Skin epidermis (tissue), 12 donors: ENCODE results near the gene N4BP3.

Source experiments
- H3K27ac ChIP-seq, 21 experiments: fragments of 200-600 bp; sonication (generic) in 11 of 21; one replicate each; pipeline ENCODE4 v1.5.0; 2020; ENCODE audit warnings: mild to moderate bottlenecking in 3 of 21, inconsistent platforms in 2 of 21, moderate library complexity in 2 of 21
- H3K4me3 ChIP-seq, 7 experiments: fragments of 200-600 bp; sonication (generic) in 2 of 7; one replicate each; pipeline ENCODE4 v1.5.0; 2020; ENCODE audit warnings: inconsistent platforms in 2 of 7, mild to moderate bottlenecking in 2 of 7, moderate library complexity in 1 of 7

The N4BP3 gene

DNA sequence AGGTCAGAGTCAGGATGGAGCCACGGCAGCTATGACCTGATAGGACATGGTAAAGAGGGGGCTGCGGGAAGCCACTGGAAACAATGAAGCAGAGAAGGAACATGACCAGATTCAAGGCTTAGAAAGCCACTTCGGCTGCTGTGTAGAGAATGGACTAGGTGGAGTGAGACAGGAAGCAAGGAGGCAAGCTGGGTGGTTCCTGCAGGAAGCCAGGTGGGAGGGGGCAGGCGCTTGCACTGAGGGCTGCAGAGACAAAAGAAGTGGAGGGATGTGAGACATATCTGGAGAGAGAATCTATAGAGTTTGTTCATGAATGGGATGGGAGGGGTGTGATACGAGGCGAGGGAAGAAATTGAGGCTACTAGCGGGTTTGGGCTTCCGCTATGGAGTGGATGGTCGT lies 19.0 kb upstream of the N4BP3 start:
- no peak overlapping the region for H3K4me3 ChIP-seq
- no peak overlapping the region for H3K27ac ChIP-seq

GRCh38 chr5:178098685-178099084 lies 14.6 kb upstream of the N4BP3 start:
- Histone ChIP-seq H3K4me3 (no peak overlapping the region), H3K27ac (no peak overlapping the region)

GRCh38 chr5:178103612-178104011 lies 9.7 kb upstream of the N4BP3 start:
- Histone ChIP-seq H3K27ac (no peak overlapping the region), H3K4me3 (no peak overlapping the region)

DNA sequence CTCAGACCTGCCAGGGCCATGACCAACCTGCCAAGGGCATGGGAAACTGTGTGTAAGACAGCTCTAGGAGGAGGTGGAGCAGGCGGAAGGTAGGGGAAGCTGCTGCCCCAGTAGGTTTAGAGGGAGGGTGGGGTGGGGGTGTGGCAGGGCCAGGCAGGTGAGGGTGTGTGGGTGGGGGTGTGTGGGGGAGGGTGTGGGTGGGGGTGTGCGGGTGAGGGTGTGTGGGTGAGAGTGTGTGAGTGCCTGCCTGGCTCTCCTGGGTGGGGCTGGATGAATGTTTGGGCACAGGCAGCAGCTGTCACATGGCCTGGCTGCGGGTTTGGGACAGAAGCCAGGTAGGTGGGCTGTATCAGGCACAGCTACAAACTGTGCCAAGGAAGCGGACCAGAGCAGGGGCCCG lies 8.8 kb upstream of the N4BP3 start:
- Histone ChIP-seq H3K27ac (no peak overlapping the region), H3K4me3 (no peak overlapping the region)

DNA sequence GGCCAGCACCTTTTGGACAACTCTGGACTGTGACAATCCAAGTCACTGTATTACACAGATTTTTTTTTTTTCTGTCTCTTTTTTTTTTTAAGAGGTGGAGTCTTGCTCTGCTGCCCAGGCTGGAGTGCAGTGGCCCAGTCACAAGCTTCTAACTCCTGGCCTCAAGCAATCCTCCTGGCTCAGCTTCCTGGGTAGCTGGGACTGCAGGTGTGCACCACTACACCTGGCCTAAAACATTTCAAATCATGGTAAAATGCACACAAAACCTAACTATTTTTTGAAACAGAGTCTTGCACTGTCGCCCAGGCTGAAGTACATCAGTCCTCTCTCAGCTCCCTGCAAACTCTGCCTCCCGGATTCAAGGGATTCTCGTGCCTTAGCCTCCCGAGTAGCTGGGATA lies 7.2 kb upstream of the N4BP3 start:
- no peak overlapping the region for H3K4me3 ChIP-seq
- no peak overlapping the region for H3K27ac ChIP-seq

- Histone ChIP-seq H3K4me3 (no peak overlapping the region), H3K27ac (peak overlapping the region in 1 of 21 experiments; percentile 34)
These were observed 6.6 kb upstream of the N4BP3 start for GRCh38 chr5:178106556-178107239.

DNA sequence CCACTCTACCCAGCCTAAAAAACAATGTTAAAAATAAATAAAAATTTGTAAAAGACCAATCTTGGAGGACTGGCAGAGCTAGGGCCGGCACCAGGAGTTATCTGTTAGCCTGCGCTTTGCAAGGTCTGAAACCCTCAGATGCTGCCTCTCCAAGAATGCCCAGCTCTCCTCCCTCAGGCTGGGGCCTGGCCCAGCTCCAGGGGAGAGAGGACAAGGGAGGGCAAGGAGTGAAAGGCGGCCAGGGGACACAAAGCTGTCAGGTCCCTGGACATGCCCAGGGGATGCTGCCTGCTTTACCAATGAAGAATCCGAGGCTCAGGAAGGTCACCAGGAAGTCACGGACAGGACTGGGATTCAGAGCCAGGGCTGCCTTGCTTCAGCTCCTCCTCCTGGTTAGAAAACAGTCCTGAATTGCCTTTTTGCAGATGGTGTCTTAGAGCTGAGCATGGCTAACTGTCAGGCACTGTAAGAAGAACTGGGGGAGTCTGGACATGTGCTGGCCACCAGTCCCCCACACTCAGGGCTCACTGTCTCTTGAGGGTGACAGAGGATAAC lies 5.5 kb upstream of the N4BP3 start:
- Histone ChIP-seq H3K4me3 (no peak overlapping the region), H3K27ac (peak overlapping the region in 1 of 21 experiments; percentile 17)

DNA sequence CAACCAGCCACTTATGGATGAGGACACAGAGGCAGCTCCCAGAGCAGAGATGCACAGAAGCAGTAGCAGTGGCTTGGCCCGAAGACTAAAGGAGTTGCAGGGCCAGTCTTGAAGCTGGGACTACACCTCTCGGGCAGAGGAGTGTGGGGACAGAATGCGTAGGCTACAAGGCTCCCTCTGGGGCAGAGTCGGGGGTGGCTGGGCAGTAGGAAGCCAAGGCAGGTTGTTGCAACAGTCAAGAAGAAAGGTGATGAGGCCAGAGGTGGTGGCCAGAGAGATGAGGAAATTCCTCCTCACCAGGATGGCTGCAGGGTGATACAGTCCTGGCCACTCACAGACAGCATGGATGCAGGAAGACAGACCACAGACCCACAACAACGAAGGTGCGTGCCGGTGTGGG lies 4.9 kb upstream of the N4BP3 start:
- peak overlapping the region in 3 of 21 experiments; percentile 6 to 34 (median 24) for H3K27ac ChIP-seq

DNA sequence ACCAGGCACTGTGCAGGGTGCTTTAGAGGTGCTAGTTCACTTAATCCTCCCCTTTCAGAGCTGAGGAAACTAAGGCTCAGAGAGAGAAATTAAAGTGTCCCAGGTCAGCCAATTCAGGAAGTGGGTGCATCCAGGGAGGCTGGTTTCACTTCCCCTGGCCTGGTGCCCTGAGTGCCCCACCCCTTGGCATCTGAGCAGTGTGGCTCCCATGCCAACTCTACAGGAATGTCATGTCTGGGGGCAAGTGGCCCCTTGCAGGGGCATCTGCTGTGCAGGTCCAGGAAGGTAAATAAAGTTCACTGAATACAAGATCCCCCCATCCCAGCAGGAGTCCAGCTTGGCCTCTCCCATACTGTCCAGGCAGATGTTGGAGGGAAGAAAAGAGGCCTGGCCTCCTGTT lies 4.4 kb upstream of the N4BP3 start:
- Histone ChIP-seq H3K4me3 (no peak overlapping the region), H3K27ac (peak overlapping the region in 4 of 21 experiments; percentile 6 to 34 (median 22))

More for the DNA sequence above, 4.9 kb upstream of the N4BP3 start:
- no peak overlapping the region for H3K4me3 ChIP-seq

GRCh38 chr5:178110511-178110910 lies 2.8 kb upstream of the N4BP3 start:
- H3K4me3 ChIP-seq, result no peak overlapping the region
- no peak overlapping the region for H3K27ac ChIP-seq

- H3K4me3 ChIP-seq, result no peak overlapping the region
These were observed 1.4 kb upstream of the N4BP3 start for GRCh38 chr5:178111925-178112324.

GRCh38 chr5:178112545-178112944 lies 787 bp upstream of the N4BP3 start:
- Histone ChIP-seq H3K4me3 (peak overlapping the region in 1 of 7 experiments; percentile 62), H3K27ac (peak overlapping the region in 7 of 21 experiments; percentile 16 to 86 (median 65))

More at GRCh38 chr5:178111925-178112324, 1.4 kb upstream of the N4BP3 start:
- H3K27ac ChIP-seq, result peak overlapping the region in 2 of 21 experiments; percentile 16 to 74

- Histone ChIP-seq H3K4me3 (peak overlapping the region; percentile 43 to 69 (median 54)), H3K27ac (peak overlapping the region in 19 of 21 experiments; percentile 16 to 86 (median 74))
These were observed 551 bp downstream of the N4BP3 start for GRCh38 chr5:178113841-178114324.

GRCh38 chr5:178114325-178115135 lies 1.2 kb downstream of the N4BP3 start:
- peak overlapping the region; percentile 43 to 69 (median 54) for H3K4me3 ChIP-seq
- peak overlapping the region in 17 of 21 experiments; percentile 1 to 86 (median 74) for H3K27ac ChIP-seq

DNA sequence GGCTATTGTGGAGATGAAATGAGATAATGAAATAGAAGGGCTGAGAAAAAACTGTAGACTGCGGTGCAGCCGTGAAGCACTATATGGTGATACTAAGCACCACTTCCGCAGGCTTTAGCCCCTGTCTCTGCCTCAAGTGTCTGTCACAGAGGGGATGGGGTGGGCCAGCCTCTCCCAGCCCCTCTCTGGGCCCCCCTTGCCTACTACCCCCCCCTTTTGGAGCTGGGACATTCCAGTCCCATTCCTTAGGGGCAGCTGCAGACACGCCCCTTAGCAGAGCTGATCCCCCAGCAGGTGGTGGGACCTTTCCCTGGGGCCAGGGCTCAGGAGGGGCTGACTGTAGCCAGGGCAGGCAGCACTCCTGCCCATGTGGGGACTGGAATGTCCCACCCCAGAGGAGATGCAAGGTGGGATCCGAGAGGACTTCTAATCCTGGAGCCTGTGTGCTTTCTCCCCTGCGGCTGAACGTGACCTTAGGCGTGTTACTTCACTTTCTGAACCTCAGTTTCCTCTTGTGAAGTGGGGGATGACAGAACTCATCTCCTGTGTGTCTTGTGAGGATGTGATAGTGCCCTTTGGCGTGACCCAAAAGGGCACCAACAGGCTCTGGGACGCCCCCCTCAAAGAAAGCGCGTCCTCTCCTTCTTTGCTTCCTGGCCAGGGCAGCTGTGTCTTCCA lies 1.9 kb downstream of the N4BP3 start:
- peak overlapping the region in 2 of 7 experiments; percentile 62 to 69 for H3K4me3 ChIP-seq
- H3K27ac ChIP-seq, result peak overlapping the region in 4 of 21 experiments; percentile 1 to 58 (median 22)

DNA sequence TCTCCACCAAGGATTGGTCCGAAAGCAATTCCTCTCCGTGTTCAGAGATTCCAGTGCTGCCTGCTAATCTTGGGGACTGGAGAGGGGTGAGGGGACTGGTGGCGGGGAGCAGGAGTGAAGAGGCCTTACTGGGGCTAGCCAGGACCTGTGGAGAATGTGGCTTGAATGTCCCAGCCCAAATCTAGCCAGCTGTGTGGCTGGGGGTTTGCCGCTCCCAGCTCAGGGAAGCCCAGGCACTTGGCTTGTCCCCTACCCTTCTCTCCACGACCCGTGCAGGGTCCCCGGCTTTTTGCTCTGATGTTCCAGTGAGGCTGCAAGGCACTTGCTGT lies 2.4 kb downstream of the N4BP3 start:
- Histone ChIP-seq H3K27ac (peak overlapping the region in 4 of 21 experiments; percentile 4 to 58 (median 22)), H3K4me3 (peak overlapping the region in 1 of 7 experiments; percentile 9)

DNA sequence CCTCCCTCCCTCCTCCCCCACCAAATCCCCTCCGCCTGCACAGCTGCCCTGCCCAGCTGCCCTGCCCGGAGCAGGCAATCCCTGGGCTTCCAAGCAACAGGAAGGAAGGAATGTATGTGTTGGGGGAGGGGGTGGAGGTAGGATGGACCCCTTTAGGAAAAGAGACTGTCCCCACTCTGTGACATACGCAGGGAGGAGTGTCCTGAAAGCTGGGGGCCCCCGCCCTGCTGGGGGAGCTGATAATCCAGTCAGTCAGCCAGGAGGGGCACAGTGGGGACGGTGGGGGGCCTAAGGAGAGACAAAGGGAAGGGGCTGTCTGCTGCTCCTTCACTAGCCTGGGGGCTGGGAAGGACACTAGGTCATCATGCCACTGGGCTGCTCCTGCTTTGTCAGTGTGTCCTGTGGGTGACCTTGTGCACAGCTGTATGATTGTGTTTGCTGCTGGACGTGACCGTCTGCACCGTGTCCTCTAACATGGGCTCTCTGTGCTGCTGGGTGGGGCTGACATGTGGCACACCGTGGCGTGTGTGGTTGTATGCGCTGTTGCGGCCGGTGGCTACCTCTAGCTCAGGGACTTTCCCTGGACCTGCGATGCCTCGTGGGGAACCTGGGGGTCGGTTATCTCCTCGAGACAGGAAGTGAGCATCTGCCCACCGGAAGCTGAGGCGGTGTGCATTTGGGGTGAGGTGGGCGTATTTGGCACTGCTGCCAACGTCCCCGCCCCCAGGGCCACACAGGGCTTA lies 3.0 kb downstream of the N4BP3 start:
- Histone ChIP-seq H3K27ac (peak overlapping the region in 4 of 21 experiments; percentile 4 to 58 (median 22)), H3K4me3 (peak overlapping the region in 1 of 7 experiments; percentile 9)

DNA sequence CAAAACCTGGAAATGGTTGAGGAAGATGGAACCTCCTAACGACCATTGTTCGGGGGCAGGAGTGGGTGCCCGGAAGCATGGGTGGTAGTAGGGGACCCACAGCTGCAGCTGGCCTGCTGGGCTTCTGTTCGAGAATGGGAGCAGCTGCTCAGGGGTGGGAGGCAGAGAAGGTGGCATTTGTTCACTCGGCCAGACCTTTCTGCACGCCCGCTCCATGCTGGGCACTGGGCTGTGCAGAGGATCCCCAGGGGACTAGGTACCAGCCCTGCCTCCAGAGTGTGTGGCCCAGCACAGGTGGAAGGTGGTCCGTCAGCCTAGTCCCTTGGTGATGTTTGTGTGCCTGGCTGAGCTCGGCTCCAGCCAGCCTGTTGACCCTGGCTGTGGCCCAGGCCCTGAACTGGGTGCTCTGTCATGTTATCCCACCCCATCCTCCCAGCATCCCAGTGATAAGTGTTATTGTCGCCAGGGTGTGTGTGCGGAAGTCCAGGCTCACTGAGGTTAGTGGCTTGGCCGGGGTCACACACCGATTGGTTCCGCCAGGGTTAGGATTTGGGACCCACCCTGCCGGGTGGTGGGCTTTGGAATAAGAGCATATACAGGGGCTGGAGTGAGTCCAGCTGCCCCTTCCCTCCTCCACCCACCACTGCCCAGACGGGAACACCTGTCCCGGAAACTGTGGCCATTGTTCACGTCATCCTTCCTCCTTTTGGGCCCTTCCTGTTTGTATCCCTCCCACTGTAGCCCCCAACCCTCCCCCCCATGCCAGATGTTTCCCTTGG lies 4.8 kb downstream of the N4BP3 start:
- no peak overlapping the region for H3K4me3 ChIP-seq
- H3K27ac ChIP-seq, result peak overlapping the region in 2 of 21 experiments; percentile 17 to 60
